IPS-18a (cell line): Measurements from ENCODE around the gene ACBD6.

ENCODE experiments used
- H3K27ac ChIP-seq: one replicate; pipeline ENCODE4 v1.5.1; 2013; ENCODE audit warnings: low read length
- H3K27me3 ChIP-seq: one replicate; pipeline ENCODE4 v1.6.1; 2013; ENCODE audit warnings: mild to moderate bottlenecking, low read length; ENCODE audit not compliant: control insufficient read depth, insufficient read depth
- H3K36me3 ChIP-seq: one replicate; pipeline ENCODE4 v1.6.1; 2013; ENCODE audit warnings: low read depth, low read length; ENCODE audit not compliant: control insufficient read depth
- H3K4me1 ChIP-seq: one replicate; pipeline ENCODE4 v1.6.1; 2013; ENCODE audit warnings: low read depth, low read length; ENCODE audit not compliant: control insufficient read depth
- H3K4me3 ChIP-seq: one replicate; pipeline ENCODE4 v1.5.1; 2013; ENCODE audit warnings: low read length
- H3K9ac ChIP-seq: one replicate; pipeline ENCODE4 v1.6.1; 2013; ENCODE audit warnings: mild to moderate bottlenecking, low read length, moderate library complexity
- H3K9me3 ChIP-seq: one replicate; pipeline ENCODE4 v1.6.1; 2013; ENCODE audit warnings: low read depth, low read length; ENCODE audit not compliant: control insufficient read depth

The ACBD6 gene

DNA sequence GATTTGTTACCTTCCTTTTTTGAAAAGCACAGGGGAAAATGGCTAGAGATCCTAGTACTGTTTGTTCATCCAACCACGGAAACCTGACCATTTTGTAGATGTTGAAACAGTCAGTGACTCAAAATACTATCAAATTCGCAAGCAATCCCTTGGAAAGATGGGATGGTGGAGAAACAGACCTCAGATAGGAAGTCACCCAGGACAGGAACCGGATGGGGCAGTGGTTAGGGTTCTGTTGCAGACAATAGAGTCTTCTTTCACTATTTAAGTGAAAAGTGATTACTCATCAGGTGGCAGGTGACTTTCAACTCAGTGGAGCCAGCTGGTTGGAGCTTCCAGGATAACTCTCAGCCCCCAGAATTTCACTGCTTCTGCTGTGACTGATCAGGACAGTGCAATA lies 255.3 kb downstream of the ACBD6 start:
- H3K27ac ChIP-seq: no peak overlapping the region
- H3K27me3 ChIP-seq: no peaks in the 10 kb centered on the region
- no peak overlapping the region for H3K9ac ChIP-seq
- H3K36me3 ChIP-seq: no peaks in the 10 kb centered on the region
- H3K4me3 ChIP-seq: no peak overlapping the region
- no peaks in the 10 kb centered on the region for H3K9me3 ChIP-seq
- peaks cover 32% of the 10 kb centered on the region for H3K4me1 ChIP-seq

DNA sequence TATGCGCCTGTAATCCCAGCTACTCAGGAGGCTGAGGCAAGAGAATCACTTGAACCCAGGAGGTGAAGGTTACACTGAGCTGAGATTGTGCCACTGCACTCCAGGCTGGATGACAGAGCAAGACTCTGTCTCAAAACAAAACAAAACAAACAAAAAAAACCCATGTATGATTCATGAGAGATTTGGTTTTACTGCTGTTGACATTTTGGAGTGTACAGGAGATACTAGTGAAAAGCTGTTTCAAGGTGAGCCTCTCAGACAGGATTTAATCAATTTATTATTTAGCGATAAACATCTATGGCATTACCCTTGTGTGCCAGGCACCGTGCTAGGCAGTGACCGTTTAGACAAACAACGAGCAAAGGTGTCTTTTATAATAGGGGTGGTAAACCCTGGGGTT lies 255.8 kb downstream of the ACBD6 start:
- Histone ChIP-seq H3K36me3 (no peaks in the 10 kb centered on the region), H3K4me3 (no peak overlapping the region), H3K27ac (no peak overlapping the region), H3K9me3 (no peaks in the 10 kb centered on the region), H3K4me1 (peaks cover 36% of the 10 kb centered on the region), H3K9ac (no peak overlapping the region), H3K27me3 (no peaks in the 10 kb centered on the region)

DNA sequence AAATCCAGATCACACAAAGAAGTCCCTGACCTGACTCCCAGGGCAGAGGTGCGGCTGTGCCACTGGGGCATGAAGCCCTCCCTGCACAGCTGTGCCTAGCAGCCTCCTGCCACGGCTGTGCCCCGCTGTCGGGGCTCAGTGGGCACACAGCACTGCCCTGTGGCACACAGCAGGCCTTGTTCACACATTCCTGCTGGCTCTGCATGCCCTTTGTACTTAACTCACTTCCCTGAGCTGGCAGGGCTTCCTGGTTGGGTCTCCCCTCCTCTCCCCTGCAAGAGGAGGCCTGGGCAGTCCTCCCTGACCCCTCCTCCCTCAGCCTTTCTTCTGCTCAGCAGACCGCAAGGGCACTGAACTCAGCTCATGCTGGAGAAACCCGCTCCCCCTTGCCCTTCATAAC lies 257.5 kb downstream of the ACBD6 start:
- Histone ChIP-seq H3K27me3 (peaks cover 11% of the 10 kb centered on the region), H3K4me1 (peaks cover 48% of the 10 kb centered on the region), H3K27ac (no peak overlapping the region), H3K9me3 (no peaks in the 10 kb centered on the region), H3K36me3 (no peaks in the 10 kb centered on the region), H3K4me3 (no peak overlapping the region), H3K9ac (no peak overlapping the region)

DNA sequence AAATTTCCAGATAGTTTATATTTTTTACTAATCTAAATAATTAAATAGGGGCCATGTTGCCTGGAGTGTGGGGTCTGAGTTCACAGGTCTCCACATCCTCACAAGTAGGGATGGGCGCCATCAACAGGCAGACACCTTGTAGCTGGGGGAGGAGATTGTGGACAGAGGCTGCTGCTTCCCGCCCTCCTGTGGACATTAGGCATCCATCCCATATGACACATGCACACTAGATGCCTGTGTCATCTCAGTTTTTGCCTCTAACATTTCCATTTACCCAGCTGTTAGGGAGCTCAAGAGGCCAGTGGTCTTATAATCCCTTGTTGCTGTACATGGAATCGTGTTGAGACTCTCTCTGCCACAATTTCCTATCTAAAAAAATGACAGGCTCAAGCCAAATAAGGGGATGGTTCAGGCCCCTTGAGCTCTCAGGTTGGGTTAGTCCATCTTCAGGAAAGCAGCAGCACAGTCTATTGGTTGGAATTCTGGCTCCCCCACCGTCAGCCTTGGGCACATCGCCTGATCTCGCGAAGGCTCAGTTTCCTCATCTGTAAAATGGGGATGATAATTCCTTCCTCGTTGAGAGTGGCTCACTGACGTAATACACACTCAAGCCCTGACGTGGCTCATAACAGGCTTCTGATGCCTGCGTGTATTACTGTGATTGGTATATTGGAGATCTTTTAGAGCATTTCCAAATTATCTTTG lies 258.7 kb downstream of the ACBD6 start:
- no peak overlapping the region for H3K27ac ChIP-seq
- H3K27me3 ChIP-seq: peaks cover 17% of the 10 kb centered on the region
- H3K9me3 ChIP-seq: no peaks in the 10 kb centered on the region
- no peaks in the 10 kb centered on the region for H3K36me3 ChIP-seq
- H3K4me1 ChIP-seq: peaks cover 55% of the 10 kb centered on the region
- H3K4me3 ChIP-seq: no peak overlapping the region
- H3K9ac ChIP-seq: no peak overlapping the region

DNA sequence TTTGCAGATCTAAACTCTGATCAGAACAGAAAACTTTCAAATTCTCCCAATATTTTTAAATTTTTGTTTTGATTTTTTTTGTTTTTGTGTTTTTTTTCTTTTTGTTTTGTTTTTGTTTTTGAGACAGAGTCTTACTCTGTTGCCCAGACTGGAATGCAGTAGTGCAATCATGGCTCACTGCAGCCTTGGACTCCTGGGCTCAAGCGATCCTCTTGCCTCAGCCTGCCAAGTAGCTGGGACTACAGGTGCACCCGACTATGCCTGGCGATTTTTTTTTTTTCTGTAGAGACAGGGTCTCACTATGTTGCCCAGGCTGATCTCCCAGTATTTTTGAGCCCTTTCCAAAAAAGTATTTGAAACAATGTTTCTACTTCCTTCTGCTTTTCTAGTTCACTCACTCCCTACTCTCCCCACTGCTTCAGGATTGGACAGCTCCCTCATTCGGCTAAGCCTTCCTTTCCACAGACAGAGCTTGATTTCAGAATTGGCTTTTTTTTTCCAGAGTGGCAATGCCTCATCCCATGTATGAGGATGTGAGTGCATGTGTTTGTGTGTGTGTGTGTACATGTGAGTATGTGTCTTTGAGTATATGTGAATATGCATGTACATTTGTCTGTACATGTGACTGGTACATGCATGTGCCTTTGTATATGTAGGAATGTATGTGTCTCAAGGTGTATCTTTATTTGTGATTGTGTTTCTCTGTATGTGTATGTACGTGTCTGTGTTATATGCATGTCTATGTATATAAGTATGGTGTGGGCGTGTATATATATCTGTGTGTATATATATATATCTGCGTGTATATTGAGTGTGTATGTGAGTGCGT lies 260.4 kb downstream of the ACBD6 start:
- H3K9me3 ChIP-seq: no peaks in the 10 kb centered on the region
- H3K27ac ChIP-seq: no peak overlapping the region
- peaks cover 66% of the 10 kb centered on the region for H3K4me1 ChIP-seq
- H3K36me3 ChIP-seq: no peaks in the 10 kb centered on the region
- H3K9ac ChIP-seq: no peak overlapping the region
- no peak overlapping the region for H3K4me3 ChIP-seq
- peaks cover 35% of the 10 kb centered on the region for H3K27me3 ChIP-seq

DNA sequence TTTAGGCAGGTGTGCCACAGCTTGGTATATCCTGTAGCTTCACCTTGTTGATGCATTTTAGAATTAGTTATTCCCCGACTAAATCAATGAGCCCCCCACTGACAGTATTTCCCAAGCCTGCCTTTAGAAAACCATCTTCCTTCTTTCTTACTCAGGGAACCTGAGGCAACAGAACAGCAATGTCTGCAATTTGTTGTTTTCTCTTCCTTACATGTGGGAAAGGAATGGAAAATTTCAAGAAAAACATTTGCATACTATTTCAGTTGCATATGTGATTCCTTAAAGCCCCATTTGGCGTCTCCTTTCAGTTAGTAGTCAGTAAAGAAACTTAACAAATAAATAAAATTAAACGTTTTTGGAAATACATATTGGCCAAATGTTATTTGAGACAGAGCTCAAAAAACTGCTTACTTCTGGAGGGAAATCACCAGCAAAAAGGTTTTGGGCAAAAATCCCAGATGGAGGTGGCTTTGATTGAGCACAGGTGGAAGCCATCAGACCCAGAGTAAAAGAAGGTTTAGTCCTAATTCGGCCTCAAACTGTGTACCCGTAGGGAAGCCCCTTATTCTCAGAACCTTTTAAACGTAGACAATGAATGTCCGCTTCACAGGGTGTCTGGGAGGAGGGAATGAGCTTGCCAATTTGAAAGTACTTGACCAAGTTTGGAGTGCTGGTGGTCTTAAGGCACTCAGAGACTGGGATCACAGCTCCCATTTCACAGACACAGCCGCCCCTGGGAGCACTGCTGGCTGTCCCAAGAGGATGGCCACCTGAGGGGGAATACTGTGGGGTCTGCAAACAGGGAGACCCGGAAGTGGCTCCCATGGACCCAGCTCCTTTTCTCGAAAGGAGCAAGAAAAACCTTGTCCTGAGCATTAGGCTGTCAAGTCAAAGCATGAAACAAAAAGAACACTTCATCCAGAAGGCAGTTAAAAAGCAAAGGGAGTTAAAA lies 263.0 kb downstream of the ACBD6 start:
- Histone ChIP-seq H3K36me3 (no peaks in the 10 kb centered on the region), H3K9ac (peak overlapping the region; percentile 46), H3K4me1 (peaks cover 78% of the 10 kb centered on the region), H3K9me3 (no peaks in the 10 kb centered on the region), H3K4me3 (peak overlapping the region; percentile 53), H3K27ac (peak overlapping the region; percentile 25), H3K27me3 (peaks cover 60% of the 10 kb centered on the region)

DNA sequence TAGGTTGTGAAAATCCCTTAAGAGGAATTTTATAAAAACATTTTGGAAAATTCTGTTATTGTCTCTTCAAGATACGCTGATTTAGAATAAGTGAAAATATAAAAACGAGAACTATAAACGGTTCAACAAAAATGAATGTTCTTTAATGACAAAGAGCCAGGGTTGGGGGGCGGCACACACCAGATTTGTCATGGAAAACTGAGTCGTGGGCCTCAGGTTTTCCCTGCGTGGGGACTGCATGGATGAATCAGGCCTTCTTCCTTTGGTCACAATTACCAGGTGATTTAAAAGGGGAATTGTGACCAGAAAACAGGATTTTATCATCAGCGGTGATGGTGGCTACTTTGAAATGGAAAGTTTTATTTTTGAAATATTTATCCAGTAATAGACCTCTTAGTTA lies 263.7 kb downstream of the ACBD6 start:
- H3K27me3 ChIP-seq: peaks cover 67% of the 10 kb centered on the region
- no peaks in the 10 kb centered on the region for H3K36me3 ChIP-seq
- H3K27ac ChIP-seq: peak overlapping the region; percentile 25
- peak overlapping the region; percentile 53 for H3K4me3 ChIP-seq
- H3K9ac ChIP-seq: peak overlapping the region; percentile 46
- no peaks in the 10 kb centered on the region for H3K9me3 ChIP-seq
- peaks cover 74% of the 10 kb centered on the region for H3K4me1 ChIP-seq
